ENCODE data around the gene KRTAP12-4.

Gene KRTAP12-4, protein sequence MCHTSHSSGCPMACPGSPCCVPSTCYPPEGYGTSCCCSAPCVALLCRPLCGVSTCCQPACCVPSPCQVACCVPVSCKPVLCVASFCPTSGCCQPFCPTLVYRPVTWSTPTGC

DNA sequence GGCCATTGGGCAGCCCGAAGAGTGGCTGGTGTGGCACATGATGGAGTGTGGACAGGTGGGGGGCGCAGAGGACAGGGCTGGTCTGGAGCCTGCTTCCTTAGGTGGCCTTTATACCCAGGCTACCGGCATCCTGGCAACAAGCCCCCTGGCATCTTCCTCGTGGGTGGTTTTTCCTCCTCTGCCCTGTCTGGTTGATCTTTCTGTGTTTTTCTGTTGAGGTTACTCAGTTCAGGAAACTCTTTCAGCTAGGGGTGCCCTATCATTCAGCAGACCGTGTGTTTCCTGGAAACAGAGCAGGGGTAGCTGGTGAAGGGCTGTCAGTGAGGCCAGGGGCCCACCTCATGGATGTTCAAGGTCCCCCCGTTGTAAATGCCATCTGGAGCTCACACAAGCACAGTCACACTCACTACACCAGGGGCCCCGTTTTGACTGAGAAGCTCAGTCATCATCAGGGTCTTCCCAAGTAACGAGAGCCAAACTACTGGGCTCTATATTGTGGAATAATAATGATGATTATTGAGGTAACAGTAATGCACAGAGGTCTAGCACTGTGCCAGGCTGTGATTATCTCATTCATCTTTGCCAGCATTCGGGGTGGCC is at the start of gene KRTAP12-4:
Gene KRTAP12-4, minus strand, starts transcription at position 84 of the 600 bp plus-strand sequence. Its CDS starts 45 bp downstream, at position 39.
- TF ChIP-seq, protein P1, sequence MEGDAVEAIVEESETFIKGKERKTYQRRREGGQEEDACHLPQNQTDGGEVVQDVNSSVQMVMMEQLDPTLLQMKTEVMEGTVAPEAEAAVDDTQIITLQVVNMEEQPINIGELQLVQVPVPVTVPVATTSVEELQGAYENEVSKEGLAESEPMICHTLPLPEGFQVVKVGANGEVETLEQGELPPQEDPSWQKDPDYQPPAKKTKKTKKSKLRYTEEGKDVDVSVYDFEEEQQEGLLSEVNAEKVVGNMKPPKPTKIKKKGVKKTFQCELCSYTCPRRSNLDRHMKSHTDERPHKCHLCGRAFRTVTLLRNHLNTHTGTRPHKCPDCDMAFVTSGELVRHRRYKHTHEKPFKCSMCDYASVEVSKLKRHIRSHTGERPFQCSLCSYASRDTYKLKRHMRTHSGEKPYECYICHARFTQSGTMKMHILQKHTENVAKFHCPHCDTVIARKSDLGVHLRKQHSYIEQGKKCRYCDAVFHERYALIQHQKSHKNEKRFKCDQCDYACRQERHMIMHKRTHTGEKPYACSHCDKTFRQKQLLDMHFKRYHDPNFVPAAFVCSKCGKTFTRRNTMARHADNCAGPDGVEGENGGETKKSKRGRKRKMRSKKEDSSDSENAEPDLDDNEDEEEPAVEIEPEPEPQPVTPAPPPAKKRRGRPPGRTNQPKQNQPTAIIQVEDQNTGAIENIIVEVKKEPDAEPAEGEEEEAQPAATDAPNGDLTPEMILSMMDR (IDR thresholded peaks at IDR 0.05) = no peak
- no peak for TF ChIP-seq ZFX (IDR thresholded peaks at IDR 0.05; ENCODE audit: borderline replicate concordance)
- no peak within 1 kb of the TSS for H3K27ac ChIP-seq

DNA sequence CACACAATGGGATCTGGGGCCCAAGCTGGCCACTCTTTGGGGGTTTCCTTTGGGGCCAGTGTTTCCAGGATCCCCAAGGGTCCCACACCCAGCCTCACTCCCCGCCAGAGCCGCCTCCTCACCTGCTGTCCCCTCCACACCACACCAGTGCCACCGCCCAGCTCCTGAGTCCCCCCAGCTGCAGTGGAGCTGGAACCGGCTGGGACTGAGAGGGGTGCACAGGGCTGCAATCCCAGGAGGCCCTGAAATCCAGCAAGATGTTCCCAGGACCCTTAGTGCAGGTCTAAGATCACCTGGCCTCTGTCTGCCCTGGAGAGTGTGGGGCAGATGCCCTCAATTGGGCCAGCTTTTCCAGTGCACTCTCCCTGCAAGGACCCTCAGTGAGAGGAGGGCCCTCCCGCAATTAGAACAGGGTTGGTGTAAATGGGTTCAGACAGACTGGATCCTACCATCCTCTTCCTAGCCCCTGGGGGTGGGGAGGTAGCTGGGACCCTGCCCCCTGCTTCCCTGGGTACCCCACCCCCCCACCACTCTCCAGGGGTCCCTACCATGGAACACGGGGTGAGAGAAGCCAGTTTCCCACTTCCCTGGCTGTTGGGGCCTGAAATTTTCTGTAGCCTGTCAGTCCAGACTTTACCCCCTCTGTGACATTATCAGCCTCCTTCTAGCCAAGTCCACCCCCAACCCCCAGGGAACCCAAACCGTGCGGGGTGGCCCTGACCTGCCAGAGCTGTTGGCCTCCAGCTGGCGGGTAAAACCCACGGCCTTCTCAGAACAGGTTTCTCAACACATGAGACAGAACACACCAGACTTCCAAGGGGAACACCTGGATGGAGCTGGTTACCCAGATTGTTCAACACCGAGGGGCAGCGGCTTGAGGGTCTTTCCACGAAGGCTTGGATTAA is 49.5 kb upstream of the KRTAP12-4 start:
- TF ChIP-seq, protein P1 (IDR thresholded peaks at IDR 0.05) = no peak
- TF ChIP-seq ZFX (IDR thresholded peaks at IDR 0.05; ENCODE audit: borderline replicate concordance) = no peak
- no peak overlapping the region for H3K27ac ChIP-seq

DNA sequence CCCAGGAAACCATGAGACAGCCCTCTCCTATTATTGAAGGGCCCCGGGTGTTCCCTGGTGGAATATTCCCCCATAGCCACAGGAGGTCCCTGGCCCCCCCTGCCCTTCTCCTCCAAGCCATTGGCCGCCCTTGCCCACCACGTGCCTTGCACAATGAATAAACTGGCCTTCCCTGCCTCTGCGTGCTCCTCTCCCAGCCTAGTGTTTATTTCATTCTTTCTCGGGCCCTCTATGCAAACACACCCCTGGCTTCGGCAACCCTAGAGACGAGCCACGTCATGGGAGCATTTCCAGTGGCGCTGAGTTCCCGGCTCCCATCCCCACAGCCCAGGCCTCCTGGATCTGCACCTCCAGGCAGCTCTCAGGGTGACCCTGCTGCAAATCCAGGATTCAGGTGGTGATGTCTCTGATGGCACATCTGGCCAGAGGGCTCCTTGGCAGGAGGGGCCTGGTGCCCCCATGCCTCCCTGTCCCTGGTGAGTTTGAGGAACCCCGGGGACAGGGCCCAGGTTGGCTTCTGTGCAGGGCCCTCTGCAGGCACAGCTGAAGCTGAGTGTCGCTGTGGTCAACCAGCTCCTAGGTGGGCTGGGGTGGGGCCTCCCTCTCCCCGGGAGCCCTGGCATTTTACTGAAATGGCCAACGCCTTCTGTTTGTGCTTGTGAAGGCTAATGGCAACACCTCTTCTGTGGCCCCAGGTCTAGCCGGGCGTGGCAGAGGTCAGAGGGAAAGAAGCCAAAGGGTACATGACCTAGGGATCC is 48.7 kb upstream of the KRTAP12-4 start:
- no peak overlapping the region for H3K27ac ChIP-seq
- TF ChIP-seq ZFX (IDR thresholded peaks at IDR 0.05; ENCODE audit: borderline replicate concordance) = no peak
- TF ChIP-seq, protein P1 (IDR thresholded peaks at IDR 0.05) = no peak

DNA sequence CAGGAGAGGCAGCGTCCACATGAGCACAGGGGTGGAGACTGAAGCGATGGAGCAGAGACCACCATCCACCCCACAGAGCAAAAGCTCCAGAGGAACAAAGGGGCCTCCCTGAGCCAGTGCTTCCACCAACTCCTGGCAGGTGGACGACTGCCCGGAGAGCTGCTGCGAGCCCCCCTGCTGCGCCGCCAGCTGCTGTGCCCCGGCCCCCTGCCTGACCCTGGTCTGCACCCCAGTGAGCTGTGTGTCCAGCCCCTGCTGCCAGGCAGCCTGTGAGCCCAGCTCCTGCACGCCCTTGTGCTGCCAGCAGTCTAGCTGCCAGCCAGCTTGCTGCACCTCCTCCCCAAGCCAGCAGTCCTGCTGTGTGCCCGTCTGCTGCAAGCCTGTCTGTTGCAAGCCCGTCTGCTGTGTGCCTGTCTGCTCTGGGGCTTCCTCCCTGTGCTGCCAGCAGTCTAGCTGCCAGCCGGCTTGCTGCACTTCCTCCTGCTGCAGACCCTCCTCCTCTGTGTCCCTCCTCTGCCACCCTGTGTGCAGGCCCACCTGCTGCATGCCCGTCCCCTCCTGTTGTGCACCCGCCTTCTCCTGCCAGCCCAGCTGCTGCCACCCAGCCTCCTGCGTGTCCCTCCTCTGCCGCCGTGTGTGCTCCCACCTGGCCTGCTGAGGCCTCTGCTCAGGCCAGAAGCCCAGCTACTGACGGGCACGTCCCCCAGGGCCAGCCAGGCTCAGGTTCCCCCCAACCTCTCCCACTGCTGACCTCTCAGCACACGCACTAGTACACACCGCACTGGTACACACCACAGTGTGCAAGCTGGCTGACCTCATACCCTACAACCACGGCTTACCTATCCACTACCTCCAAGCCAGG is 47.9 kb upstream of the KRTAP12-4 start:
- H3K27ac ChIP-seq = no peak overlapping the region
- TF ChIP-seq, protein P1 (IDR thresholded peaks at IDR 0.05) = no peak
- TF ChIP-seq ZFX (IDR thresholded peaks at IDR 0.05; ENCODE audit: borderline replicate concordance) = no peak

DNA sequence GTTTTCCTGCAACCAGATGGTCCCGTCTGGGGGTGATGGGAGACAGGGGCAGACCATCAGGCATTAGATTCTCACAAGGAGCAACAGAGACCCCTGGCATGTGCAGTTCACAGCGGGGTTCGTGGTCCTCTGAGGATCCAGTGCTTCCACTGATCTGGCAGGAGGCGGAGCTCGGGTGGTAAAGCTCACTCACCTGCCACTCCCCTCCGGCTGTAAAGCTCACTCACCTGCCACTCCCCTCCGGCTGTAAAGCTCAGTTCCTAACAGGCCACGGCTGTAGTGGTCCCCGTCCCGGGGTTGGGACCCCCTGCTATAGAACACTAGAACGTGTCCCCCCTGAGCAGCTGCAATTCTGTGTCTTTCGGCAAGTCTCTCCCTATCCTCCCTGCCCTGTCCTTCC is 47.1 kb upstream of the KRTAP12-4 start:
- H3K27ac ChIP-seq = no peak overlapping the region
- TF ChIP-seq, protein P1 (IDR thresholded peaks at IDR 0.05) = no peak
- no peak for TF ChIP-seq ZFX (IDR thresholded peaks at IDR 0.05; ENCODE audit: borderline replicate concordance)

DNA sequence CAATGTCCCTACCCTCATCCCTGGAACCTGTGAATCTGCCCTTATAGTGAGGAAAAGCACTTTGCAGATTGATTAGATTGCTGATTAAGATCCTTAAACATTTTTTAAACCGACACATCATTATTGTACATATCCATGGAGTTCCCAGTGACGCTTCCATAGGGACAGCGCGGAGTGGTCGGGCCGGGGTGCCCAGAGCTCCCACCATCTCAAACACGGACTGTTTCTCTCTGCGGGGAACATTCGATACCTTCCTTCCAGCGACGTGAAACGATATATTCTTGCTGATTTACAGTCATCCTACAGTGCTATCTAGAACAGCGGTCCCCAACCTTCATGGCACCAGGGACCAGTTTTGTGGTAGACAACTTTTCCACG is 46.6 kb upstream of the KRTAP12-4 start:
- no peak overlapping the region for H3K27ac ChIP-seq
- TF ChIP-seq, protein P1 (IDR thresholded peaks at IDR 0.05) = no peak
- no peak for TF ChIP-seq ZFX (IDR thresholded peaks at IDR 0.05; ENCODE audit: borderline replicate concordance)
